Measurements from ENCODE around the gene RAD54L2.
"Not testable (repeated sequence)": the region's sequence is repeated elsewhere in the genome, so short reads cannot be mapped to it uniquely, and the experiment has no call there.

RAD54L2 gene, protein sequence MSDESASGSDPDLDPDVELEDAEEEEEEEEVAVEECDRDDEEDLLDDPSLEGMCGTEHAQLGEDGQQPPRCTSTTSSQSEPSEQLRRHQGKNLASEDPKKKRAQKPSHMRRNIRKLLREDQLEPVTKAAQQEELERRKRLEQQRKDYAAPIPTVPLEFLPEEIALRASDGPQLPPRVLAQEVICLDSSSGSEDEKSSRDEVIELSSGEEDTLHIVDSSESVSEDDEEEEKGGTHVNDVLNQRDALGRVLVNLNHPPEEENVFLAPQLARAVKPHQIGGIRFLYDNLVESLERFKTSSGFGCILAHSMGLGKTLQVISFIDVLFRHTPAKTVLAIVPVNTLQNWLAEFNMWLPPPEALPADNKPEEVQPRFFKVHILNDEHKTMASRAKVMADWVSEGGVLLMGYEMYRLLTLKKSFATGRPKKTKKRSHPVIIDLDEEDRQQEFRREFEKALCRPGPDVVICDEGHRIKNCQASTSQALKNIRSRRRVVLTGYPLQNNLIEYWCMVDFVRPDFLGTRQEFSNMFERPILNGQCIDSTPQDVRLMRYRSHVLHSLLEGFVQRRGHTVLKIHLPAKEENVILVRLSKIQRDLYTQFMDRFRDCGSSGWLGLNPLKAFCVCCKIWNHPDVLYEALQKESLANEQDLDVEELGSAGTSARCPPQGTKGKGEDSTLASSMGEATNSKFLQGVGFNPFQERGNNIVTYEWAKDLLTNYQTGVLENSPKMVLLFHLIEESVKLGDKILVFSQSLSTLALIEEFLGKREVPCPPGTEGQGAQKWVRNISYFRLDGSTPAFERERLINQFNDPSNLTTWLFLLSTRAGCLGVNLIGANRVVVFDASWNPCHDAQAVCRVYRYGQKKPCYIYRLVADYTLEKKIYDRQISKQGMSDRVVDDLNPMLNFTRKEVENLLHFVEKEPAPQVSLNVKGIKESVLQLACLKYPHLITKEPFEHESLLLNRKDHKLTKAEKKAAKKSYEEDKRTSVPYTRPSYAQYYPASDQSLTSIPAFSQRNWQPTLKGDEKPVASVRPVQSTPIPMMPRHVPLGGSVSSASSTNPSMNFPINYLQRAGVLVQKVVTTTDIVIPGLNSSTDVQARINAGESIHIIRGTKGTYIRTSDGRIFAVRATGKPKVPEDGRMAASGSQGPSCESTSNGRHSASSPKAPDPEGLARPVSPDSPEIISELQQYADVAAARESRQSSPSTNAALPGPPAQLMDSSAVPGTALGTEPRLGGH (N-terminal part only)

DNA sequence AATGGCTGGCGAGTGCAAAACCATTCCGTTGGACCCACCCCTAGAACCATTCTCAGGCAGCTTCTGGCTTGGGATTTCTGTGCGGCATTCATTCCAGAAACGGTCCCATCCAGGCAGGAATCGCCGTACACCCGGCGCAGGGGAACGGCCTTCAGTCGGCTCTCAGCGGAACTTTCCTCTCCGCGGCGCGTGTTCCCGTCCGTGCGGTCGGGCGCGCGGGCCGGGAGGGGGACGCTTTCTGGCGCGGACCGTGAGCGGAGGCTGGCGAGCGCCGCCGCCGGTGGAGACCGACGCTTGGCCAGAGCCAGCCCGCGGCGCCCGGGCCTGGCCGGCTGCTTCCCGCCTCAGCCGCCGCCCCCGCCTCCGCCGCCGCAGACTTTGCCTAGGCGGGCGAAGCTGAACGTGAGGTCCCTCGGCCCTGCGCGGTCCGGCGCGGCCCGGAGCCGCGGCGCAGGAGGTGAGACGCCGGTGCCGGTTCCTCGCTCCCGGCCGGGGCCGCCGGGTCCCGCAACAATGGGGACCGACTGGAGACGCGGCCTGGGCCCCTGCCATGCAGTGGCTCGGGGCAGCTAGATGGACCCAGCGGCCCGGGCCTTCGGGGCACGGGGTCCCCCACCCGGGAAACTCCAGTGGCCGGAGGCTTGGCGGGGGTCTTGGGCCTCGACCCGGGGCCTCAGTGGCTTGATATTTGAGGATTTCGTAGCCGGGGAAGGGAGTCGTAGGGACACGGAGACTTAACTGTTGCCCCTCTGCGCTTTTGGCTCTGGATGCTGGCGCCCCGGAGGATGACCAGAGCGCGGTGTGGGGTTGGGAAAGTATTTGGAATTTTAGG lies at the start of gene RAD54L2:
Gene RAD54L2, plus strand, starts transcription at position 261 of the 832 bp plus-strand sequence. CDS start 51,702 bp downstream, outside the sequence.
- DNase-seq (ENCODE audit: low spot score) = peak; percentile 93

DNA sequence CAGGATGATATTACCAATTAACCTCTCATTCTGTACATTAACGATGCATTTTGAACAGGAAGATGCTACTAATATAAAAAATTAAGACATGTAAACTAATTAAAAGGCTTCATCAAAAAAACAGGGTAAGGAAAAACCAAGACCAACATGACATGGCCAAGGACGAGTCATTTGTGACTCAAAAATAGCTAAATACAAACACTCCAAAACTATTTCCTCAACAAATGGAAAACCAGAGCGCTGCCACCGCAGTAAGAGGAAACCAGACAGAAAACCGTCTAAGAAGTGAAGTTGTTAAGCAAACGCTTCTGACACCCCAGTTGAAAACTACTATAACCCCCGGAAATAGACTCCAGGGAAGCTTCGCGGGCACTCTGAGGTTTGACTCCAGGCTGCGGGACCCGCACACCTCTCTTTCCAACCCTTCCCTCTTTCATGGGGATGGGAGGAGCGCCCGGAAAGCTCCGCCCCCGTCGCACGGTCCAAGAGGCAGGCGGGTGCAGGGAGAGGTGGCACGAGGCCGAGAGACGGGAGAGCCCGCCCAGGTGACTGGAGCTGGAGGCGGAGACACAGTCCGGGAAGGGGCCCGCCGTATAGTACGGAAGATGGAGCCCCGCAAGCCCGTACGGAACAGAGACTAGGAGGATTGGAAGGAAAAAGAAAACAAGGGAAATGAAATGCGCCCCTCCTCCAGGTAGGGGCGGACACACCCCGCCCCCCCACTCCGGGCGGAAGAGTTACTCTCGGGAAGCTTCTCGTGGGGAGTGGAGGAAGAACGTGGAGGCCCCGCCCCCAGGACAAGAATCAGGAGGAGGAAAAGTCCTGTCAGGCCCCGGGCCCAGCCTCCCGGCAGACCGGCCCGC lies 39.4 kb upstream of the RAD54L2 start:
- DNase-seq (ENCODE audit: low spot score) = peak; percentile 90

DNA sequence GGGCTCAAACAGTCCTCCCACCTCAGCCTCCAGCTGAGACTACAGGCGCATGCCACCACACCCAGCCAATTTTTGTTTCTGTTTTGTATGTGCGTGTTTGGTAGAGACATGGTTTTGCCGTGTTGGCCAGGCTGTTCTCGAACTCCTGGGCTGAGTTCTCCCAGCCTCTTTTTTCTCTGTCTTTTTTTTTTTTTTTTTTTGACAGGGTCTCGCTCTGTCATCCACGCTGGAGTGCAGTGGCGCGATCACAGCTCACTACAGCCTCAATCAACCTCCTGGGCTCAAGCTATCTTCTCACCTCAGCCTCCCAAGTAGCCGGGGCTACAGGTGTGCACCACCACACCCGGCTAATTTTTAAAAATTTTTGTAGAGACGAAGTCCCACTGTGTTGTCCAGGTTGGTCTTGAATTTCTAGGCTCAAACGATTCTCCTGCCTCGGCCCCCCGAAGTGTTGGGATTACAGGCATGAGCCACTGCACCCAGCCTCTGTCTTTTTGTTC lies 37.8 kb upstream of the RAD54L2 start:
- DNase-seq (ENCODE audit: low spot score) = no peak

DNA sequence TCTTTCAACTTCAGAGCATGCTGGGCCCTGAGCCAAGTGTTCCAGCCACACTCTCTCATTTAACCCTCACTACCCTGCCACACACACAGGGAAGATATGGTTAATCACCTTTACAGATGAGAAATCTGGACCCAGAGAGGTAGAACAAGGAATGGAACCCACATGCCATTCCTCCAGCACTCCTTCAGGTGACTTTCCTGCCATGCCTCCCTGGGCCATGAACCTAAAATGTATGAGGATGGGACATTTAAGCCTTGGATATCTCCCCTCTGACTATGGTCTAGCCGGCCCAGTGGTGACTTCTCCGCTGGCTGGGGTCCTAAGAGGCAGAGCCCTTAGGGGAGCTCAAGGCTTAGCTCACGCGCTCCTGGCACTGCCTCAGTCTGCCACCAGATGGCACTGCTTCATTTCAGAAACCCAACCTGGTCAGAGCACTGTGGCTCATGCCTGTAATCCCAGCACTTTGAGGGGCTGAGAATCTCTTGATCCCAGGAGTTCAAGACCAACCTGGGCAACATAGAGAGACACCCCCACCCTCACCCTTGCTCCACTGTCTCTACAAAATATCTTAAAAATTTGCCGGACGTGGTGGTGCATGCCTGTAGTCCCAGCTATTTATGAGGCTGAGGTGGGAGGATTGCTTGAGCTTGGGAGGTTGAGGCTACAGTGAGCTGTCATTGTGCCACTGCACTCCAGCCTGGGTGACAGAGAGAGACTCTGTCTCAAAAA lies 36.5 kb upstream of the RAD54L2 start:
- DNase-seq (ENCODE audit: low spot score) = peak; percentile 61

DNA sequence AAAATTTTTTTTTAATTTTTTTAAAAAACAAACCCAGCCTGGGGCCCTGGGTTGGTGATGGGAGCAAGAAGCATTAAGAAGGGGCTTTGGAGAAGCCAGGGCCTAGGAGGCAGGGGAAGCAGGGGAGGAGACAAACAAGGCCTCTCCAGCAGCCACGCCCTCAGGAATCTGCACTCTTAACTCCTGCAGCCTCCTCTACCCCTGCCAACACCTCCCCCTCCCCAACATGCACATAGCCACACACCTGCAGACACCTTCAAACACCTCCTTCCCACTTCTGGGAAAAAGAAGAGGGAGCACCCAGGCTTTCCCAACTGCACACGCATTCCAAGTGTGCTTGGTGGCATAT lies 36.0 kb upstream of the RAD54L2 start:
- DNase-seq (ENCODE audit: low spot score) = no peak

DNA sequence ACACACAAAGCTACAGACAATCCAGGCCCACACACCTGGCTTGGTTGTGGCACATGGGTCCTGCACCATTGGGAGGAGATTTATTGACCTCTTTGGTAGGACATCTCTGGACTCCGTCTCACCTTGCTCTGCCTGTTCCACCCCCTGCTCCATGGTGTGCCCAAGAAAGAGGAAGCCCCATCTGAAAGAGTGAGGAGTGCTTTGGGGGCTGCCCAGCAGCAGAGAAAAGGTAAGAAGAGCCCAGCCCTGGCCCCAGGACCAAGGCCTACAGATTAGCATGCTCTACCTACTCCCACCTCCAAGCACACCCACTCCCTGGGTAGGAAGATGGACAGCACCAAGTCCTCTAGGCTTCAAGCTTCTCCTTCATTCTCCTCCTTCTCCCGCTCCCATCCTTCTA lies 35.5 kb upstream of the RAD54L2 start:
- no peak for DNase-seq (ENCODE audit: low spot score)

DNA sequence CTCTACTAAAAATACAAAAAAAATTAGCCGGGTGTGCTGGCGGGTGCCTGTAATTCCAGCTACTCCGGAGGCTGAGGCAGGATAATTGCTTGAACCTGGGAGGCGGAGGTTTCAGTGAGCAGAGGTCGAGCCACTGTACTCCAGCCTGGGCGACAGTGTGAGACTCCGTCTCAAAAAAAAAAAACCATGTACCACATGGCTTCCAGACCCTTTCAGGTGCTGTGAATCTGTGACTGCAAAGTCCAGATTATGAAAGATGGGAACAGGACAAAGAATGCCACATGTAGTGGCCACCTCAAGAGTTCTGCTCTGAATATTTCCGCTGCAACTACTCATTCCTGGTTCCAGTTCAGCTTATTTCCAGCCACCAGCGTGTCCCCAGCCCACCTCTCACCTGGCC lies 30.3 kb upstream of the RAD54L2 start:
- DNase-seq (ENCODE audit: low spot score) = no peak

DNA sequence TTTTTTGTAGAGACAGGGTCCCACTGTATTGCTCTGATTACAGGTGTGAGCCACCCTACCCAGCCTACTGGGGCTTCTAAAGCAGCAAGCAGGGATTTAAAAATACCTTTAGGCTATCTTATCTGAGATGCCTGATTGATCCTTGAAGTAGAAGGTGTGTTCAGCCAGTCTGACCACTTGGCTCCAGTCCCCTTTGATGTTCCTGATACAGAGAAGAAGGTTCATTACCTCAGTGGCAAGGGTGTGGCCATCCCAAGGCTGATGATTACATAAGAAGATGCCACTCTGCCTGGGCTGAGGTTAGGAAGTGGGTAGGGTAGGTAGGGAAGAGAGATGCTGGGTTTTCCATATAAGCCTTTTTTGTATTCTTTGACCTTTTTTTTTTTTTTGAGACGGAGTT lies 27.5 kb upstream of the RAD54L2 start:
- DNase-seq (ENCODE audit: low spot score) = no peak

DNA sequence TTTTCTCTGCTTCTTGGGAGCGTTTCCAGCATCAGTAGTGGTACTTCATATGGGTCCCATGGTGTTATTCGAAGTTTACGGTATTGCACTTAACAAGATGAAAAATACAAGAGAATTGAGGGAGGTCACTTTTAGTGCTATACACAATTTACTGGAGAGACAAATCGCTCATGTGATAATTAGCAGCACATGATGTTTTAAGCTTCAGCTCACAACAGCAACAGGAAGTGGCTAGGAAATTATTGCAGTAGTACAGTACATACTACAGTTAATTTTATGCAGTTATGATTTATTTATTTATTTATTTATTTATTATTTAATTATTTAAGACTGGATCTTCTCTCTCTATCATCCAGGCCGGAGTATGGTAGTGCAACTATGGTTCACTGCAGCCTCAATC lies 24.3 kb upstream of the RAD54L2 start:
- DNase-seq (ENCODE audit: low spot score) = no peak

DNA sequence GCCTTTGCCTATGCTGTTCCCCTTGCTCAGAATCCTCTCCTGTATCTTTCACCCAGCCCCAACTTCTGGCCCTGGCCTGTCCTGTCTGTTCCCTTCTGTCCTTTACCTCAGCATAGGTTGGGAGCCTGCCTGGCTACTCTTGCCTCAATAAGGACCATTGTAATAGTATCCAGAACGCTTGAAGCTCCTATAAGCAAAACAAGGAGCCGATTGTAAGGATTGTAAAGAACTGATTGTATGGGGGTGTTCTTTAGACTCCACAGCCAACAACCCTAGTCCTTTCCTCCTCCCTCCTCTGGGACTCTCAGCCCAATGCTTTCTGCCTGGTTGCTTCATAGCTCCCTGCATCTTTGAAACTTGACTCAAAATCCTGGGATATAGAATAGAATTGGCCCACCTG lies 18.7 kb upstream of the RAD54L2 start:
- no peak for DNase-seq (ENCODE audit: low spot score)

DNA sequence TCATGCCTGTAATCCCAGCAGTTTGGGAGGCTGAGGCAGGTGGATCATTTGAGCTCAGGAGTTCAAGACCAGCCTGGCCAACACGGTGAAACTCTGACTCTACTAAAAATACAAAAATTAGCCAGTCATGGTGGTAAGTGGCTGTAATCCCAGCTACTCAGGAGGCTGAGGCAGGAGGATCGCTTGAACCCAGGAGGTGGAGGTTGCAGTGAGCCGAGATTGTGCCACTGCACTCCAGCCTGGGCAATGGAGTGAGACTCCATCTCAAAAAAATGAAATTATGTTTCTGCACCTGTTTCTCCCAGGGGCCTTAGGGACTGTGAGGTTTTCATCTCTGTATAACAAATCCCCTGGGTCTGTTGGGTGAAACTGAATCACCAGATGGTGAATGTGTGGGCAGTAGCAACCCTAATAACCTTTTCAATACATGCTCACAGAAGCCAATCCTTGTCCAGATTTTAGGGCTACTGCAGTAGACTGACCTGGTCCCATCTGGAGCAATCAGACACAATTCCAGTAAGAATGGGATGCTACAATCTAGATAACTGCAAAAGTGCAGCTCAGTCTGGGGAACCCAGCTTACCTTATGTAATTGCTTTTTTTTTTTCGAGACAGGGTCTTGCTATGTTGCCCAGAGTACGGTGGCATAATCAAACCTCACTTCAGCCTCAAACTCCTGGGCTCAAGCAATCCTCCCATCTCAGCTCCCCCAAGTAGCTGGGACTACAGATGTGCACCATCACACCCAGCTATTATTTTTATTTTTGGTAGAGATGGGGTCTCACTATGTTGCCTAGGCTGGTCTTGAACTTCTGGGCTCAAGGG lies 17.4 kb upstream of the RAD54L2 start:
- DNase-seq (ENCODE audit: low spot score) = not testable (repeated sequence)

DNA sequence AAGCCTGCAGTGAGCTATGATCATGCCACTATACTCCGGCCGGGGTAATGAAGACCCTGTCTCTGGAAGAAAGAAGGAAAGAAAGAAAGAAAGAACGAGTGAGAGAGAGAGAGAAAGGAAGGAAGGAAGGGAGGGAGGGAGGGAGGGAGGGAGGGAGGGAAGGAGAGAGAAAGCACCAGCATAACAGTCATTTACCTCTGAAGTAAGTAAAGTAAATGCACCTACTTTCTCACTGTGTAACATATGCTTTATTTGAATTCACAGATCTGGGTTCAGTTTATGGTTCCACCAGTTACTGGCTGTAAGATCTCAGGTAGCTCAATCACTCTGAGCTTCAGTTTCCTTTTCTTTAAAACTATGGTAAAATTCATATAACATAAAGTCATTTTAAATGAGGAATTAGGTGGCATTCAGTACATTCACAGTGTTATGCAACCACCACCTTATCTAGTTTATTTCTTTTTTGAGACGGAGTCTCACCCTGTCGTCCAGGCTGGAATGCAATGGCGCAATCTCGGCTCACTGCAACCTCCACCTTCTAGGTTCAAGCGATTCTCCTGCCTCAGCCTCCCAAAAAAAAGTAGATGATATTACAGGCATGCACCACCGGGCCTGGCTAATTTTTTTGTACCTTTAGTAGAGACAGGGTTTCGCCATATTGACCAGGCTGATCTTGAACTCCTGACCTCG lies 16.1 kb upstream of the RAD54L2 start:
- DNase-seq (ENCODE audit: low spot score) = no peak

DNA sequence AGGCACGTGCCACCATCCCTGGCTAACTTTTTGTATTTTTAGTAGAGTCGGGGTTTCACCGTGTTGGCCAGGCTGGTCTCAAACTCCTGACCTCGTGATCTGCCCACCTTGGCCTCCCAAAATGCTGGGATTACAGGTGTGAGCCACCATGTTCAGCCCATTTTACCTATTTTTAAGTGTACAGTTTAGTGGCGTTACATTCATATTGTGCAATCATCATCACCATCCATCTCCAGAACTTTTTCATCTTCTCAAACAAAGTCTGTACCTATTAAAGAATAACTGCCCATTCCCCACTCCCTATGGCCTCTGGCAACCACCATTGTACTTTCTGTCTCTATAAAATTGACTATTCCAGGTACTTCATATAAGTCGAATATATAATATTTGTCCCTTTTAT lies 13.6 kb upstream of the RAD54L2 start:
- DNase-seq (ENCODE audit: low spot score) = not testable (repeated sequence)

DNA sequence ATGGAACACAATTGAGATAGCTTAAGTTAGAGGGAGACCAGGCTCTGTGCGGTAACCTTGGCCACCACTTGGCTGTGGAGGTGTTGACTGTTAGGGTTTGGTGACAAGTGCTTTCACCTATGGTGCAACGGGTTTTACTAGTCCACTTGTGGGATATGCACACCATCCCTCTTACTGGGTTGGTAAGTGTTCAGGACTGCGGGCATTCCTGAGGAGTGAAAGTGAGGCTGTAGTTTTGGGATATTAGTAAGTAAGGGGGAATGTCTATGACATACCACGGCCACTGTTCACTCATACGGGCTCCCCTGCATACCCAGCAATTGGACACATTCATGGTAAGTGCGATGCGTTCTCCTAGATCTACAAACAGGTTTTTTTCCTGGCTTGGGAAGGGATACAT lies 8.0 kb upstream of the RAD54L2 start:
- no peak for DNase-seq (ENCODE audit: low spot score)

DNA sequence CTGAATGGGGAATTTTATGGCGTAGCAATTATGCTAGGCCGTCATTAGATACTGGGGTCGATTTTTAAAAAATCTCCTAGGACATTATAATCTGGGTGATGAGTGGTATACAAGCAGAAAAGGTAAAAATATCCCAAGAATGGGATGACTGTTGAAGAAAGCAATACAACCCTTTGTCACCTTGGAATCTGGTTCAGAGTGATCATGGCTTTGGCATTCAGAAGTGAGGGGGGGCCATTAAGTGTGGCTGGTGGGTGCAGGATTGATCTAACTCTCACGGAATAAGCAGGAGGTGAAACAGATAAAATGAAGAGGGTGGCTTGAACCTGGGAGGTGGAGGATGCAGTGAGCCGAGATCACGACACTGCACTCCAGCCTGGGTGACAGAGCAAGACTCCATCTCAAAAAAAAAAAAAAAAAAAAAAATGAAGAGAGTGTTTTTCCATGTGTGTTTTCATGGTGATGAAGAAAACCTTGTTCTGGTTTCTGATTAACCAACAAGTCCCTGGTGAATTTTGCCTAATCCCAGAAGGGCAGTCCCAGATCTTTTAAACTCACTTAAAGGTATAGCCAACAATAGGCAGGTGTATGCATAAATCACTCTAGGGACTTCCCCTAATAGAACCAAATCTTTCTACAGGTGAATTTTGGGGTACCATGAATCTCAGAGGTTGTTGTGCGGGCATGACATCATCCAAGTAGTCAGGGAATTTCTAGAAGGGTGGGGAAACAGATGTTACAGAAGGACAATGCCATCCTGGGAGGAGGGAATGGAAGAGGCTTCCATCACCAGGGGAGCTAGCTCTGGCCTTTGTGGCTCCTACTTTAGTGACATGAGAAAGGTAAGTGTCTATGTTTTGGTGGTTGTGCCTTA lies 3.1 kb upstream of the RAD54L2 start:
- no peak for DNase-seq (ENCODE audit: low spot score)

DNA sequence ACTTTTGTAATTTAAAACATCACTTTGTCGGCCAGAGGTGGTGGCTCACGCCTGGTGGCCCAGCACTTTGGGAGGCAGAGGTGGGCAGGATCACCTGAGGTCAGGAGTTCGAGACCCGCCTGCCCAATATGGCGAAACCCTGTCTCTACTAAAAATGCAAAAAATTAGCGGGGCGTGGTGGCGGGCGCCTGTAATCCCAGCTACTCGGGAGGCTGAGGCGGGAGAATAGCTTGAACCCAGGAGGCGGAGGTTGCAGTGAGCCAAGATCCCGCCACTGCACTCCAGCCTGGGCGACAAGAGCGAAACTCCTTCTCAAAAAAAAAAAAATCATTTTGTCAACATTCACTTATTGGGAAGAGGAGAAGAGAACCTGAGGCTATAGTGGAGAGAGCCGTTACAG lies 888 bp upstream of the RAD54L2 start:
- not testable (repeated sequence) for DNase-seq (ENCODE audit: low spot score)

DNA sequence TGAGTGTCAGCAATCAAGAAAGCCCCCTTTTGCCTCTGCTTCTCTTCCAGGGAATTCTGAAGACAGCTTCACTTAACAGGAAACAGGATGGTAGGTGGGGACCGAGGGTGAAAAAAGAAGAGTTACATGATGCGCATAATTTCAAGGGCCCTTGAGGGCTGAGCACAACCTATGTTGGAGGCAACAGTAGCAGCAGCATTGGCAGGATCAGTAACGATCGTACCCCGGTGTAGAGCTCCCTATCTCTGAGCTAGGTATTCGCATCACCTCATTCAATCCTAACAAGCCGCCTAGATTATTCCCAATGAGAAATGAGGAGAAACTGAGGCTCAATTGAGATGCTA lies 432 bp upstream of the RAD54L2 start:
- no peak for DNase-seq (ENCODE audit: low spot score)

All from AG08396 (cell line).